Limb (tissue), 2 donors: ENCODE data around the gene MMAA.
"Not testable (repeated sequence)": the region's sequence is repeated elsewhere in the genome, so short reads cannot be mapped to it uniquely, and the experiment has no call there.

Experiments used
- DNase-seq, 2 donors: peaks; one replicate each; pipeline ENCODE4 v3.0.0-alpha.2; 2016; ENCODE audit errors: extremely low spot score in 2 of 2

Gene MMAA

DNA sequence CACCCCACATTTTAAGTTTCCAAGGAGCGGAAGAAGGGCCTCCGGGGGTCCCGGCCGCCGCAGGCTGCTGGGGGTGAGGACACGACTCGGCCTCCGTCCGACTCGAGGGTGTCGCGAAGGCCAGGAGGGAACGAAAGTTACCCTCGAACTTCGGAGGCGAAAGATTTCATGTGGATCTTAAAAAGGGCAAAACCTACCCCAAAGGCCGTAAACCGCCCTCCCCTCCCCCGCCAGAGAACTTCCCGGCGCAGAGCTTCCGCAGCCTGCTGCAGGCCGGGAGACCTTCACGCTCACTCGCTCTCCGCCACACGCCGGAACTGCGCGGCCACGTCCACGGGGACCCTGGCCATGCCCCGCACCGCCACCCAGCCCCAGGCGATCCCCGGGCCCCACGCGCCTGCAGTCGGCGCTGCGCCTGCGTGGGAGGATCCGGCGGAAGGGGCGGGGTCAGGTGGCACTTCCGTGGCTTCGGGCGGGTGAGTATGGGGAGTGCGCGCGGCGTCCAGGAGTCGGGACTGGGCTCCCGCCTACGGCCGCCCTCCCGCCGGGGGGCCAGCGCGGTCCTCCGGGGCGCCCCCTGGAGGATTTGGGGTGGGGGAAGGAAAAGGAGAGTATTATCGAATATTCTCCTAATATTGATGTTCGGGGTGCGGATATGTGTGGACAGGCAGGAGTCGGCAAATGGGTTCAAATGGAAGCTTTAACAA lies at the start of gene MMAA:
Gene MMAA, plus strand, starts transcription at position 454 of the 707 bp plus-strand sequence. CDS start 19,755 bp downstream, outside the sequence.
- peak; percentile 95 to 97 for DNase-seq

DNA sequence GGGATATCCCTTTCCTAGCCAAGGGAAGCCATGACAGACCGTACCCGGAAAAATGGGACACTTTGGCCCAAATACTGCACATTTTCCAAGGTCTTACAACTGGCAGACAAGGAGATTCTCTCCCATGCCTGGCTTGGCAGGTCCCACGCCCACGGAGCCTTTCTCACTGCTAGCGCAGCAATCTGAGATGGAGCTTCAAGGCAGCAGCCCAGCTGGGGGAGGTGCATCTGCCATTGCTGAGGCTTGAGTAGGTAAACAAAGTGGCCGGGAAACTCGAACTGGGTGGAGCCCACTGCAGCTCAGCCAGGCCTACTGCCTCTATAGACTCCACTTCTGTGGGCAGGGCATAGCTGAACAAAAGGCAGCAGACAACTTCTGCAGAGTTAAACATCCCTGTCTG lies 44.6 kb upstream of the MMAA start:
- DNase-seq, result not testable (repeated sequence)

GRCh38 chr4:145580906-145581305 lies 38.3 kb upstream of the MMAA start:
- DNase-seq, result no peak

GRCh38 chr4:145583191-145584055 lies 35.8 kb upstream of the MMAA start:
- DNase-seq, result no peak

- DNase-seq, result no peak
Observed at GRCh38 chr4:145587088-145587754, 32.0 kb upstream of the MMAA start.

GRCh38 chr4:145589381-145589780 lies 29.8 kb upstream of the MMAA start:
- DNase-seq, result not testable (repeated sequence)

DNA sequence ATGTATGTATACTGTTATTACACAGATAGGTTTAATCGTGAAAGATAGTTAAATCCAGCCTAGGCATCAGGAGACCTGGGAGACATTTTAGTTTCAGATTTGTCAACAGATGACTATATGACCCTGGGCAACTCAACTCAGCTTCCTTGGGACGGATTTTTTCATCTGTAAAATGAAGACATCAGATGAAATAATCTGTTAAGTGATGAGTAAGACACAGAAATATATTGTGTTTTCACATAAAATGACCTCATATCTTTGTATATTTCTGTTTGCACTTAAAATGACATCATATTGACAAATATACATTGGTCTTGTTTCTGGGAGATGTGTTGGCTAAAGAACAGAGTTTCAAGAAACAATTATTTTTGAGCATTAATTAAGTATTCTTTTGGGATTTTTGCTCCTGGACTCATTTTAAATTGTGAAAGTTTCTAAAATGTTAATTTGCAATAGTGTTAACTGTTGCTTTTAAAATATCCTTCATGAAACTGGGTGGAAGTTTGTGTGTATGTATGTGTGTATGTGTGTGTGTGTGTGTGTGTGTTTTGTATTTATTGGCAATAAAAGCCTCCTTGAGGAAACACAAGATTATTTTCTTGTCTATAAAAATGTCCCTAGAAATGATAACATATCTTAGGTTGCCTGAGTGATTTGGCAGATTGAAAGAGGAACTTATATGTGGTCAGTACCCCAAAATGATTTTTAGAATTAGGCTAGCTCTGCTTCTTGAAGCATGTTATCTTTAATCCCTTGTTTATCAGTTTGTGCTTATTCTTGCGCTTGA lies 29.1 kb upstream of the MMAA start:
- DNase-seq, result no peak

DNA sequence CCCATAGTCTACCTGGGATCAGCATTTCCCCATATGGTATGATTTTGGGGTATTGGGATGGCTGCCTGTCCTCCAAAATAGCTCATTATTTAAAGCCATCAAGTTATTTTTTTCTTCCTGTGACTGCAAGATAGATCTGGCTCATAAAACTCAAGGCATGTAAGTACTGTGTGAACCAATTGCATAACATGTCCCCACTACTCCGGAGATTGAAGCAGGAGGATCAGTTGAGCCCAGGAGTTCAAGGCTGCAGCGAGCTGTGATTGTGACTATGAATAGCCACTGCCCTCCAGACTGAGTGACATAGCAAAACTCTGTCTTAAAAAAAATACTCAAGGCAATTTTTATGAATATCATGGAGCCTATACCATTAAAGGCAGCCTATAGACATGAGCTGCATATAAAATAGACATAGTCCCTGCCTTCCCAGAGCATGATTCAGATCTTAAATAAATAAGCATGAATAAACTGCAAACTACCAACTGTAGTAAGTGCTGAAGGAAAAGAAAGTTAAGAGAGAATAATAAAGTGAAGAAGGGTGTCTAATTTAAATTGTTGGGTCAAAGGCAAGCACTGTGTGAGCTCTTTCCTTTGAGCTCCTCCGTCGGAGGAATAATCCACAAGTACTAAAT lies 16.9 kb upstream of the MMAA start:
- no peak for DNase-seq

DNA sequence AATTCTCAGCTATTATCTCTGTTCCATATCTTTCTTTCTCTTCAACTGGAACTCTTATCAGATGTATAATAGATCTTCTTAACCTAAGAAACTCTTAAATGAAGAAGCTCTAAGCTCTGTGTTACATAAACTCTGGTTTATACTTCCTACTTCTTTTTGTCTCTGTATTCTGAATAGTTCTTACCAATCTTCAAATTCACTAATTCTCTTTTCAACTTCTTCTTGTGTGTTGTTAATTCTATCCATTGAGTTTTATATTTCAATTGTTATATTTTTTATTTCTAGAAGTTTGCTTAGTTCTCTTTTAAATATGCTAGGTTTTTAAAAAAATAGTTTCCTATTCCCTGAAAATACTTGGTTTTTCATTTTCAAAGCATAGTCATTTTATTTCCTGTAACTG lies 13.2 kb upstream of the MMAA start:
- DNase-seq, result no peak

- peak; percentile 79 to 81 for DNase-seq
Observed at GRCh38 chr4:145609481-145610427, 9.4 kb upstream of the MMAA start.

DNA sequence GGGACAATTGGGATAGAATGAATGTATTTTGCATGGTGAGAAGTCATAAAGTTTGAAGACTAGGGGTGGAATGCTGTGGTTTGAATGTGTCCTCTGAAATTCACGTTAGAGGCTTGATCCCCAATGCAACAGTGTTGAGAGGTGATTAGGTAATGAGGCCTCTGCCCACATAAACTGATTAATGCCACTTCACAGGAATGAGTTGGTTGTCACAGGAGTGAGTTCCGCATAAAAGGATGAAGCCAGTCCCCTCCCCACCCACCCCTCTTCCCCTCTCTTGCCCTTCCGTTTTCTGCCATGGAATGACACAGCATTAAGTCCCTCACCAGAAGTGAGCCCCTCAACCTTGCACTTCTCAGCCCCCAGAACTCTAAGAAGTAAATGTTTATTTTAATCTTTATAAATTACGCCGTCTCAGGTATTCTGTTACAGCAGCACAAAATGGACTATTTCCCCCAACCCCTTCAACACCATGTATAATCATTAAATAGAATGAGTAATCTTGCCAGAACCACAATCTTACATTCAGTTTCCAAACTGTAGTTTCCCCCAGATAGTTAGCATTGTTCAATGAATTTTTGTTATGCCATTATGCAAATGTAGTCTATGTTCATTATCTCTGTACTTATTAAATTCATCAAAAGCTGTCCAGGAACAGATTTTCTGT lies 5.5 kb upstream of the MMAA start:
- DNase-seq, result no peak

DNA sequence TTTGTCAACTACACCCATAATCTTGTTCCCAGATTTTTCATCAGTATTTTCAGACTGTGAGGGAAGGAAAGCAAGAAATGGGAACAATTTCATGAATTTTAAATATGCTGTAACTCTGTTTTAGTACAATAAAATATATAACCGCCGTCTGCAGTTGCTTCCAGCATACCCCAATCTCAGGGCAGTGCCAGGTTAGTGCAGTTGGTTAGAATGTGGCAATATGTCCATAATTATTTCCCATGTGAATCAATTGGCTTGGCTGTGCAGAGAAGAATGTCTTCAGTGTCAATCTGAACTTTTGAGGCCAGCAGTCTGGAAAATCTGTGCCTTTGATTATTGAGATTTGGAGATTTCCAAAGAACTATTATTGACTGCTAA lies 5.0 kb upstream of the MMAA start:
- no peak for DNase-seq

GRCh38 chr4:145618210-145618931 lies 814 bp upstream of the MMAA start:
- peak; percentile 25 to 38 for DNase-seq

DNA sequence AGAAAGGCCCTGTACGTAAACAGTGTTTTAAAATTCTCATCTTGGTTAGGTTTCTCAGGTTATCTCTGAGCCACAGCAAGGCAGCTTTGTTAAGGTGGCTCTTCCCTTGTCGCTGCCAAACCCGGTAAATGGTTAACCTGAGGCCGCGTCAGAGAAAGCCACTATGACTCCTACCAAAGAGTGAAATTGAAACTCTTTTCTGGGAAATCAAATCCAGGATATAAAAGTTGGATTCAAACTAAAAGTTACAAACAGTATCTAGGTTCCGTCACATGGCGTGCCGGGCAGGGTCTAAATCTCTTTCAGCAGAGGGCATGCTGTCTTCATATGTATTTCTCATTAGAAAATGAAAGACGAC lies 433 bp downstream of the MMAA start:
- DNase-seq, result no peak

DNA sequence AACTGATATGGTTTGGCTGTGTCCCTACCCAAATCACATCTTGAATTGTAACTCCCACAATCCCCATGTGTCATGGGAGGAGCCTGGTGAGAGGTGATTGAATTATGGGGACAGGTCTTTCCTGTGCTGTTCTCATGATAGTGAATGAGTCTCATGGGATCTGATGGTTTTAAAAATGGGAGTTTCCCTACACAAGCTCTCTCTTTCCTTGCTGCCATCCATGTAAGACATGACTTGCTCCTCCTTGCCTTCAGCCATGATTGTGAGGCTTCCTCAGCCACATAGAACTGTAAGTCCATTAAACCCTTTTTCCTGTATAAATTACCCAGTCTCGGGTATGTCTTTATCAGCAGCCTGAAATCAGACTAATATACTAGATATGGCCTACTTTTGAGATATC lies 2.9 kb downstream of the MMAA start:
- not testable (repeated sequence) for DNase-seq

- DNase-seq, result no peak
Observed at GRCh38 chr4:145623831-145624230, 4.6 kb downstream of the MMAA start.

DNA sequence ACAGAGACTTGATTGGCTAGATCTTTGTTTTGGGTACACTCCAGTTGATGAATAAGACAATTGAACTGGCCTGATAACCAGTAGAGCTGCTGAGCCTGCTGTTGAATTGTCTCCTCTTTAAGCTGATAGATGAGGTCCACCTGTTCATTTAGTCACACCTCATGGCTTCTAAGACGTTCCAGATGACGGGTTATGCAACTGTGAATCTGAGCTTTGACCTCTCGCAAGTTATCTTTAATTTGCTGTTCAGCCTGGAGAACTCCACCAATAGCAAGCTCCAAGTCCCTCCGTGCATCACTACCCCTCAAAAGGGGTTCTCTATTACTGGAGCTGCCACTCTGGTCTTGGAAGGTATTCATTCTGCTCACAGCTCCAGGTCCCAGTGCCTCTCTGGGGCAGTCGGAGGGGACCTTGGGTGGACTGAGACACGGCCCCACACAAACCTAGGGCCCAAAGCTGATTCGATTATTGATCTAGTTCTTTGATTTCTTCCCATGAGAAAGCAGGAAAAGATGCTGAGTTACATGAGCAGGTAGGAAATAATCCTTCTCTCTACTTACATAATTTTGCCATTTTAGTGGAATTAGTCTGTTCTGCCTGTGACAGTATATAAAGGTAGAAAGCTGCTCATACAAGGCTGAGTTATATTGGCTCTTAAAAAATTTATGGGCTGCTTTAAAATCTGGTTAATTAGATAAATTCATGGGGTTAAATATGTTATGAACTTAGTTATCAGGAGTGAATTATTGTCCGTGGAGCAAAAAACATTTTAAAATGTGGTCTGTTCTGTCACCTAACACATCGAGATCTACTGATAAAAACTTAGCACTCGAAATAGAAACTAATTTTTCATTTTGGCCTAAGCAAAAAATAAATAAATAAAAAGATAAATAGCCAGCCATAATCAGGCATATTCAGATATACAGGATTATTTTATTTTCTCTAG lies 6.8 kb downstream of the MMAA start:
- DNase-seq, result no peak

DNA sequence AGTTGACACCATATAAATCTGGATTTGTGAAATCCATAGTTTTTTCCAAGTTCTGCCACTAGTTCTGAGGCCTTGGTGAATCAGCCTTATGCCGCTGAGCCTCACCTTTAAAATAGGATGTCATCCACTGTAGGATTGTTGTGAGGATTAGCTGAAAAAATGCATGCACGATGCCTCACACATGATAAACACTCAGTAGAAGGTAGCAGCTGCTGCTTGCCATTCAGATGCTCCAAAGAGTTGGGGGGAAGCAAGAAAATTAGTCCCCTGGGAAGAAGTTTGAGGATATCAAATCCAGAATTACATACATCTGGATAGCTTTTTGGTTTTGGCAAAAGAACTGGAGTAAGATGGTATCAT lies 7.4 kb downstream of the MMAA start:
- no peak for DNase-seq
